Astrocyte of the spinal cord (primary cell): ENCODE data around the gene MMEL1.
A peak's percentile ranks its signal among the peaks of the same experiment; 100 is the strongest.

Source experiments
- DNase-seq: peaks from one replicate; pipeline ENCODE4 v3.0.0; 2011; ENCODE audit warnings: low read depth, low spot score
- H3K4me3 ChIP-seq: 2 replicates; pipeline ENCODE4 v1.5.1; 2011; ENCODE audit warnings: low read depth, mild to moderate bottlenecking, low read length, moderate library complexity
- in situ Hi-C: cut with HindIII; loops from 2 replicates; pipeline ENCODE4 v1.10.0; 2017; ENCODE audit warnings: low sequenced_read_pairs
- TF ChIP-seq, protein P1 (sequence below): IDR thresholded peaks from 2 replicates; pipeline ENCODE4 v1.5.1; 2012; ENCODE audit warnings: low read depth, mild to moderate bottlenecking, low read length, inconsistent platforms

MMEL1 gene

DNA sequence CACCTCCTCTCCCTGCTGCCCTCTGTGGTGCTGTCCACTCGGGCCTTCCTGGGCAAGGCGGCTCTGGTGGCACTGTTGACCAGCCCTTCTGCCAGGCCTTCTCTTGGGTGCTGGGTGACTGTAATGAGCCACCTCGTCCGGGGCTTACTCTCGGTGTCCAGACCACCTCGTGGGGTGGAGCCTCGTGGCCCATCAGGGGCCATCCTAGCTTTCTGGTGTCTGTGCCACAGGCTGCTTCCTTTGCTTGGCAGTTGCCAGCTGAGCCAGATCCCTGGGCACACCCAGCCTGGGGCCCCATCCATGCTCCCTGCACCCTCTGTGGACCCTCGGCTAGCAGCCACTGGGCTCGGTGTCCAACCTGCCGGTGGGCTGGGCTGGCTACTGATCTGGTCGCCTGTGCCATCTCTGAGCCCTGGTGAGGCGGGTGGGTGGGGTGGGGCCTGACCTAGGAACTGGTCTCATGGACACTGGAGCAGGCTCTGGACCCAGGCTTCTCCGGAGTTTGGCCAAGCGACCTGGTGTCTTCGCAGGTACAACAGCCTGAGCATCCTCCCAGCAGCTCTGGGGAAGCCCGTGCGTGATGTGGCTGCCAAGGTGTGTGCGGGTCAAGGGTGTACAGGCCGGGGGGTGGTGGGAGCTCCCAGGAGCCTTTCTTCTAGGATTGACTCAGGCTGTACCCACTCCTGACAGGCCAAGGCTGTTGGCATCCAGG, 44.8 kb downstream of the MMEL1 start:
- peak overlapping the region; percentile 61 for H3K4me3 ChIP-seq
- in situ Hi-C loops = no loop called here
- DNase-seq = no peak
- TF ChIP-seq, protein P1, sequence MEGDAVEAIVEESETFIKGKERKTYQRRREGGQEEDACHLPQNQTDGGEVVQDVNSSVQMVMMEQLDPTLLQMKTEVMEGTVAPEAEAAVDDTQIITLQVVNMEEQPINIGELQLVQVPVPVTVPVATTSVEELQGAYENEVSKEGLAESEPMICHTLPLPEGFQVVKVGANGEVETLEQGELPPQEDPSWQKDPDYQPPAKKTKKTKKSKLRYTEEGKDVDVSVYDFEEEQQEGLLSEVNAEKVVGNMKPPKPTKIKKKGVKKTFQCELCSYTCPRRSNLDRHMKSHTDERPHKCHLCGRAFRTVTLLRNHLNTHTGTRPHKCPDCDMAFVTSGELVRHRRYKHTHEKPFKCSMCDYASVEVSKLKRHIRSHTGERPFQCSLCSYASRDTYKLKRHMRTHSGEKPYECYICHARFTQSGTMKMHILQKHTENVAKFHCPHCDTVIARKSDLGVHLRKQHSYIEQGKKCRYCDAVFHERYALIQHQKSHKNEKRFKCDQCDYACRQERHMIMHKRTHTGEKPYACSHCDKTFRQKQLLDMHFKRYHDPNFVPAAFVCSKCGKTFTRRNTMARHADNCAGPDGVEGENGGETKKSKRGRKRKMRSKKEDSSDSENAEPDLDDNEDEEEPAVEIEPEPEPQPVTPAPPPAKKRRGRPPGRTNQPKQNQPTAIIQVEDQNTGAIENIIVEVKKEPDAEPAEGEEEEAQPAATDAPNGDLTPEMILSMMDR = no peak

DNA sequence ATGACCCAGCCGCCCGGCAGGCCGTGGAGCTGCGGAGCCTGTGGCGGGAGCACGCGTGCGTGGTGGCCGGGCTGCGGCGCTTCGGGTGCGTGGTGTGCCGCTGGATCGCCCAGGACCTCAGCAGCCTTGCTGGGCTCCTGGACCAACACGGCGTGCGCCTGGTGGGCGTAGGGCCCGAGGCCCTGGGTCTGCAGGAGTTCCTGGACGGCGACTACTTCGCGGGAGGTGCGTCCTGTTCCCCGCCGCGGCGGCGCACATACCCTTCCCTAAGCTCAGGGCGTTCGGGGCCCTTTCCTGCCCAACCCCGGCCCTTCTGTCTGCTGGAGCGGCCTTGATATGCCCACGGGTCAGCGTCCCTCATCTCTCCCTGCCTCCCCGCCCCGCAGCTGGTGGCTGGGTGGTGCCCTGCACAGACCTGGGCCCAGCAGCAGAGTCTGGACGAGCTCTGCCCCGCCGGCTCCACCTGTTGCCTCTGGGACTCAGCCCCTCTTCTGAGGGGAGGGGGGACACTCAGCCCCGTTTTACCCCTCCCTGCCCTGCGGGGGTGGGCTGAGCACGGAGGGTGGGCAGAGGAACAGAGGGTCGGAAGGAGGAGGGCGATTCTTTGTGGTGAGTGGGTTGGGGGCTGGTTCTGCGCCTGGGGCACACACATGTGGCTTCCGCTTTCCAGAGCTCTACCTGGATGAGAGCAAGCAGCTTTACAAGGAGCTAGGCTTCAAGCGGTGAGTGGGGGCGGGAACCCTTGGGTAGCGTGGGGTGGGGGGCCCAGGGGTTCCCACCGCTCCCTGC, 45.6 kb downstream of the MMEL1 start:
- H3K4me3 ChIP-seq = peak overlapping the region; percentile 61
- TF ChIP-seq, protein P1 = no peak
- in situ Hi-C loops = no loop called here
- peak; percentile 15 for DNase-seq

DNA sequence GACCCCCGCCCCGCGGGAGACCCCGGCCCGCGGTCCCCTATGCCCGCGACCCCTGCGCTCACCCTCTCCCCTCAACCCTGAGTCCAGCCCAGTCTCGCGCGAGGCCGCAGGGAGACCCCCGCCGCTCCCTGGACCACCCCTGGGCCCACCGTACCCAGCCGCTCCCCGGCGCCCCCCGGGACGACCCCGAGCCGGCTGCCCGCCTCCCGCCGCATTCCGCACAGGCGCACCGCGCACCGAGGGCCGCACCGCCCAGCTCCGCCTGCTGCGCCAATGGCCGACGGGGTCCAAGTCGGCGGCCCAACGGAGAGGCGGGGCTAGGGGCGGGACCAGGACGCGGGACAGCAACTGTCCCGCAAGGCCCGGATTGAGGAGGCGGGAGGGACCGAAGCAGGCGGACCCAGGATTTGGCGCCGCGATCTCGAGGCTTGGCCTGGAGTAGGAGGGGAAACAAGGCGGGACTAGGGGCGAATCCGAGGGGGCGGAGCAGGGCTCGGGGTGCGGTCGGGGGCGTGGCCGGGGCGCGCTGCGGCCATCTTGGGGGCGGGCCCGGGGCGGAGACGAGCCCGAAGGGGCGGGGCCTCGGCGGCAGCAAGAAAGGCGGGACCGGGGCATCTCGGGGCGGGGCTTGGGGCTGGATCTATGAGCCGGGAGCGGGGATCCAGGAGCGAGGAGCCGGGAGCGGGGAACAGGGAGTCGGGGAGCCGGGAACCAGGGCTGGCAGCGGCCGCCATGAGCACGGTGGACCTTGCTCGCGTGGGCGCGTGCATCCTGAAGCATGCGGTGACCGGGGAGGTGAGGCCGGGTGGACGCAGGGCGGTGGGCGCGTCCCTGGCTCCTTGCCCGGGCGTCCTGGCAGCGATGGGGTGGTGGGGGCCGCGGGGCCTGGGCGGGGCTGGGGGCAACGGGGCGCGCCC, 46.4 kb downstream of the MMEL1 start, which contains the start of gene PRXL2B:
TSS of gene PRXL2B (plus strand) at position 624 of the 917 bp plus-strand sequence. CDS start at position 733, 109 bp downstream.
- TF ChIP-seq, protein P1 = no peak
- DNase-seq = peak; percentile 99
- H3K4me3 ChIP-seq = peak within 1 kb of the TSS; percentile 77
- in situ Hi-C loops = no loop called here

DNA sequence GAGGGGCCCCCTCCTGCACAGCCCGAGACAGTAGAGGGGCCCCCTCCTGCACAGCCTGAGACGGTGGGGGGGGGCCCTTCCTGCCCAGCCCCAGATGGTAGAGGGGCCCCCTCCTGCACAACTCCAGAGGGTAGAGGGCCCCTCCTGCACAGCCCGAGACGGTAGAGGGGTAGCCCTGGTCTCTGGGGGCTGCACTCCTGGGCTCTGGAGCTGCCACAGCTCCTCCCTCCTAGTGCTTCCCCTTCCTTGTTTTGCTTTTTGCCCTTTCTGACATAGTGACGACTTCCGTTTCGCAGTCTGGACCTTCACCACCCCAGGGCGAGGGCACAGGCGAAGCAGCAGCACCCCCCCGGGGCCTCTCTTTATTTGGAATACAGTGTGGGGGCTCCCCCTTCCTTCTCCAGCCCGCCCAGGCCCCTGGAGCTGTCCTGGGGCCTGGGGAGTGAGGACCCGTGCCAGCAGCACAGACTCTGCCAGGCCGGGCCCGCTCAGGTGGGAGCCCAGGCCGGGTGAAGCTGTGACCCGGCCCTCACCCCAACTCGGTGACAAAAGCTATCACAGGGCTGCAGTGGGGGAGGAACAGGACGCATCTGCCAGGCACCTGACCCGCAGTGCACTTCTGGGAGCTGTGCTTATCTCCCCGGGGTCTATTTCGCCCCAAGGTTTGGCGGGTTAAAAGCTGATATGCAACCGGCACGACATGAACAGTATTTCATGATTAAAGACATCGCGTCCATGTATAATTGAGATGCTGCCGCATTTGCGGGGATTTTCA, 47.3 kb downstream of the MMEL1 start:
- in situ Hi-C loops = no loop called here
- TF ChIP-seq, protein P1 = no peak
- peak; percentile 29 for DNase-seq
- H3K4me3 ChIP-seq = peak overlapping the region; percentile 77

DNA sequence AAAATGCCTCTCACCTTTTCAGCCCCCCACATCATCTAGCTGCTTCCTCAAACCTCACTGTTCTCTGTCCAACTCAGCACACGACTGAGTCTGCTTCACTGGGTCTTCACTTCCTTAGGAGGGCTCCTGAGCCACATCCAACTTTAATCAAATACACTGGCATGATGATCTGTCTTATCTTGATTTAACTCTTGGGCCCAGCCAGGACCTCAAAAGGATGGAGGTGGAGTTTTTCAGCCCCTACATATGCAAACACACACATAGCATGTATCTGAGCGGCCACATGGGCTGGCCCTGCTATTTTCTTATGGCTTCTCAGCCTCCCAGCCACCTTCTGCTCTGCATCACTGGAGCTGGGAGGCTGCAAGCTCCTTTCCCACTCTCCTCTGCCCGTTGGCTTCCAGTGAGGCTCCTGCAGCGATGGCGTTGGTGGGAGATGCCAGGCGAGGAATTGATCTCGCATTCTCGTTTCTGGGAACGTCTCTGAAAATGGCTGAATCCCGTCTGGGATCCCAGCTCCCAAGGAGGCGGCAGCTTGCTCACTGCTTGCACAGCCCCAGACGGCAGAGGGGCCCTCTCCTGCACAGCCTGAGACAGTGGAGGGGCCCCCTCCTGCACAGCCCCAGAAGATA, 48.0 kb downstream of the MMEL1 start:
- TF ChIP-seq, protein P1 = no peak
- DNase-seq = no peak
- in situ Hi-C loops = no loop called here
- H3K4me3 ChIP-seq = peak overlapping the region; percentile 77
